NCI-H510A treated with DMSO at 0.1 percent for 48 hours (cell line): Measurements from ENCODE around the gene TEX19.

Experiments
- DNase-seq: peaks from one replicate; lab custom pipeline; 2025; lab: John Stamatoyannopoulos, UW

The TEX19 gene

DNA sequence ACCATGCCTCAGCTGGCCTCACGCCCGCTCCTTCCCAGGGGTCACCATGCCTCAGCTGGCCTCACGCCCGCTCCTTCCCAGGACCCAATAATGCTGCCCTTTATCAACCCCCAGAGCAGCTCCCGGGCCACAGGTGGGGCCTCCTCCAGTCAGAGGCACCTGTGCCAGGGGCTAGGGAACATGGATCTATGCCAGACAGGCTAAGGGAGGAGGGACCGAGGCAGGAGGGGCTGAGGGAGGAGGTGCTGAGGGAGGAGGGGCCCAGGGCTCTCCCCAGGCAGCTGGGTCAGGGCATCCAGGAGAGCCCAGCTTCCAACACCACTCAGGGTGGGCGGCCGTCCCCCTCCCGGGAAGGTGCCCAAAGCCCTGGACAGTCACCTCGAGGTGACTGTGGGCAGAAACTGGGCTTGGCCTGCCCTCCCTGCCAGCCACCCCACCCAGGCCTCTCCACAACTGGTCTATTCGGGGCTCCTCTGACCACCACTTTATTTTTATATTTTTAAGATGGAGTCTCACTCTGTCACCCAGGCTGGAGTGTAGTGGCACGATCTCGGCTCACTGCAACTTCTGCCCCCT, 31.9 kb downstream of the TEX19 start:
- no peak for DNase-seq

- no peak for DNase-seq
These were observed 32.5 kb downstream of the TEX19 start for GRCh38 chr17:82391496-82392066.

DNA sequence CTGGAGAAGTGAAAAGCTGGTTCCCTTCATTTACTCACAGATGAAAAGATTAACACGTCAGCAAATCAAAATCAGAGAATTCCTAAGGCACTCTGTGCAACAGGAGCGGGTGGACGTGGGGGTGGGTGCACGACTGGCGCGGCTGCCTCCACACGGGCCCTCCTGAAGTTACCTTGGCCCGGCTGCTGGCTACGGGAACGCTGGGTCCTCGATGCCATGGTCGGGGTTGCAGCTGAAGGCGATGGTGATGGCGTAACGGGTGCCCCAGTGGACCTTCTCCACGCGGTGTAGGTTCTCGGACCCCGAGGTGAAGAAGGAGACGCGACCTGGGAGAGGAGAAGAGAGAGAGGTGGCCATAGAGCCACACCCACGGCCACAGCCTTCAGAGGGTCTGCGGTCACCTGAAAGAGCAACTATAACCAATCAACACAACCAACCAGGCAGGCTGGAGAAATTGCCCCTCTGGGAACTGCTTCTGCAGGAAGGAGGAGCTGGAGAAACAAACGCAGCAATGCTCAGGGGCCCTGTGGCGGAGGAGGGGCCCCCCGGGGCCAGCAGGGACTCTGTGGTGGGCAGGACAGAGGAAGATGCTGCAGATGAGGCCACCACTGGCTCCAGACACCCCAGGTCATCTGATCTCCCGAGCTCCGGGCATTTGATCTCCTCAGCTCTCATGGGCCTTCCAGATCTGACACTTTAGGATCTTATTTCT, 33.3 kb downstream of the TEX19 start:
- DNase-seq: no peak

- no peak for DNase-seq
These were observed 33.9 kb downstream of the TEX19 start for GRCh38 chr17:82392941-82393340.

DNA sequence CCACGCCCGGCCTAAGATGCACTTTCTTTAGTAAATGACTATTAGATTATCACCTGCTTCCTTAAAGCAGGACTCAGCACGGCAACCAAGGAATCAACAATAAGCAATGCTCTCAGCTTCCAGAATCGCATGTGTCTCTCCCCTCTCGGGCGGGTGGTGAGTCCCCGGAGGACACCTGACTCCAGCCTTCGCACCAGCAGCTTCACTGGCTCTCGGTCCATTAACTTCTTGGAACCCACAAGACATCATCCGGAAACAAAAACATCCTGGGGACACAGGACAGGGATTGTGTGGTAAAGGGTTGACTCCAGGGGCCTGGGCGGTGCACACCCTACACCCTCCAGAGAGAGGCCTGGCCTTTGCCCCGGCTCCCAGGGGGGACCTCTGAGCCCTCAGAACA, 35.2 kb downstream of the TEX19 start:
- DNase-seq: no peak

DNA sequence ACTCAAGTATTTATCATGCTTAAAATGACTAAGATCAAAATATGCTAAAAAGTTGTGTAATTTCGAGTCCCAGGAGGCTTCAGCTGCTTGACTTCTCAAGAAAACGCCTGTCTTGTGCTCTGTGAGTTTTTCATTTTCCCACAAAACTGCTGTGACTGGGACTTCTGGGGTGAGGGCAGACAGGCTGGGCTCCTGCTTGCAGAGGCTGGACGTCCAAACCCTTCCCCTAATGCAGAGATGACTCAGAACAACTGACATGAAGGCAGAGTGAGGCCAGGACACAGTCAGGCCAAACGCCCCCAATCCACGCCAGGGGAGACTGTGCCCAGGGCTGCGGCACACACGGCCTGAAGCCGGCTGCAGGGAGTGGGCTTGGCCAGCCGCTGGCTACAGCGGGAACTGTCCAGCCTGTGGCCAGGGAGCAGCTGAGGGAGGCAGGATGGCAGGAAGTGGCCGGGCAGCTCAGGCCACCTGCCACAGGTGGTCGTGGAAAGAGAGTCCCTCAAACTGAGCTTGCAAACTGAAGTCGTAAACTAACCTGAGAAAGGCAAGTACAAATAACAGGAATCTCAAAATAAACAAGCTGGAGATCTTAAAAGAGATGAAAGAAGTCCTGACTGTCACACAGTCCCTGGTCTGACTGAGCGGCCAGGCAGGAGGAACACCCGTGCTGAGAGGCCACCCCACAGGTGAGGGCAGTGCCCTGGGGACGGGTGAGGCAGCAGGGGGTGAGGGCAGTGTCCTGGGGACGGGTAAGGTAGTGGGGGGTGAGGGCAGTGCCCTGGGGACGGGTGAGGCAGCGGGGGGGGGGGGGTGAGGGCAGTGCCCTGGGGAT, 37.8 kb downstream of the TEX19 start:
- DNase-seq: no peak

GRCh38 chr17:82397449-82398335, 38.6 kb downstream of the TEX19 start:
- peak; percentile 32 for DNase-seq

- no peak for DNase-seq
These were observed 40.0 kb downstream of the TEX19 start for GRCh38 chr17:82399041-82399441.

DNA sequence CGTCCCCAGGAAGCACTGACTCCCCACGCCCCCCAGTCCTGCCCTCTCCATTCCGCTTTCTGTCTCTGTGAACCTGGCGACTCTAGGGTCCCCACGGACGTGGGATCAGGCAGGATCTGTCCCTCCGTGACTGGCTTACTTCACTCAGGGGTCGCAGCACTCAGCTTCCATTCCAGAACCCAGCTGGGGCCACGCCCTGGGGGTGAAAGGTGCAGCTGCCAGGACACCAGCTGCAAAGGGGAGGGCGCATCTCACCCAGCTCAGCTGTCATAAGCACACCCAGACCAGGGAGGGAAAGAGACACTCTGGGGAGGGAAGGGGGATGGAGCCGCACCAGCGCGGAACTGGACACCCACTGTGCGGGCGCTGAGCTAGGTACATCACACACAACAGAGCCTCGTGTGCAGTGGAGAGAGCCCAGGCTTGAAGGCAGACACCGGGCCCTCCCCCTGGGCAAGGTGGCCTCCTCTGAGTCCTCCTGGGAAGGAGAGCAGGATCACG, 40.6 kb downstream of the TEX19 start:
- DNase-seq: peak; percentile 72

GRCh38 chr17:82400206-82400605, 41.2 kb downstream of the TEX19 start:
- DNase-seq: no peak

GRCh38 chr17:82400830-82401229, 41.8 kb downstream of the TEX19 start:
- DNase-seq: no peak

DNA sequence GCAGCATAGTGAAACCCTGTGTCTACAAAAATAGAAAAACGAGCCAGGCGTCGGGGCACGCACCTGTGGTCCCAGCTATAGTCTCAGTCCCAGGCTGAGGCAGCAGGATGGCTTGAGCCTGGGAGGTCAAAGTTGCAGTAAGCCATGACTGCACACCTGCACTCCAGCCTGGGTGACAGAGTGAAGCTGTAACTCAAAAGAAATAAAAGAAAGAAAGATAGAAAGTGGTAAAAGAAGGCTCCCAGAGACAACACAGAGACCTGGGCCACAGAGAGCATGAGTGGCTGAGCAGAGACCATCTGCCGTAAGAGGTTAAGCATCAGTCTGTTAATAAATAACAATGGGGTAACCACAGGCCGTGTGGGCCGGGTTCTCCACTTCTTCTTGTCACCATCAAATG, 43.8 kb downstream of the TEX19 start:
- DNase-seq: no peak

GRCh38 chr17:82403662-82404660, 44.9 kb downstream of the TEX19 start:
- DNase-seq: no peak

GRCh38 chr17:82405051-82405450, 46.0 kb downstream of the TEX19 start:
- no peak for DNase-seq

DNA sequence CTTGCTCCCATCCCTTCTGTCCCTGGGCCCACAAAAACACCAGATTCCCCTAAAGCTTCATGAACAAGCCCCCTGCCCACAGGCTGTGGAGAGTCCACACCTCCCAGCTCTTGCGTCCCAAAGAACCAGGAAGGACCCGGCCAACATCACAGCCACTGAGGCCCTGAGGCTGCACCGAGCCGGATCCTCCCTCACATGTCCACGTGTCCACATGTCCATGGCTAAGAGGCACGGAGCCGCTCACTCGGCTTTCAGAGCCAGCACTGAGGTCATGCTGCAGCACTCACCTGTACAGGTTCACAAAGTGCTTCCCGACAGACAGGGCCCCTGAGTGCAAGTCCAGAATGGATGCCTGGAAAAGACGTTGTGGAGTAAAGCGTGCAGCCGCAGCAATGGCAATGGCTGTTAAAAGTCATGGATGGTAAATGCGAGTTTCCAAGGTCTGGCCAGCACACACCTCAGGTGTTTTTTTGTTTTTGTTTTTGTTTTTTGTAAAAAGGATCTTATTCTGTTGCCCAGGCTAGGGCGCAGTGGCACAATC, 47.2 kb downstream of the TEX19 start:
- no peak for DNase-seq

- no peak for DNase-seq
These were observed 48.2 kb downstream of the TEX19 start for GRCh38 chr17:82407255-82407654.

DNA sequence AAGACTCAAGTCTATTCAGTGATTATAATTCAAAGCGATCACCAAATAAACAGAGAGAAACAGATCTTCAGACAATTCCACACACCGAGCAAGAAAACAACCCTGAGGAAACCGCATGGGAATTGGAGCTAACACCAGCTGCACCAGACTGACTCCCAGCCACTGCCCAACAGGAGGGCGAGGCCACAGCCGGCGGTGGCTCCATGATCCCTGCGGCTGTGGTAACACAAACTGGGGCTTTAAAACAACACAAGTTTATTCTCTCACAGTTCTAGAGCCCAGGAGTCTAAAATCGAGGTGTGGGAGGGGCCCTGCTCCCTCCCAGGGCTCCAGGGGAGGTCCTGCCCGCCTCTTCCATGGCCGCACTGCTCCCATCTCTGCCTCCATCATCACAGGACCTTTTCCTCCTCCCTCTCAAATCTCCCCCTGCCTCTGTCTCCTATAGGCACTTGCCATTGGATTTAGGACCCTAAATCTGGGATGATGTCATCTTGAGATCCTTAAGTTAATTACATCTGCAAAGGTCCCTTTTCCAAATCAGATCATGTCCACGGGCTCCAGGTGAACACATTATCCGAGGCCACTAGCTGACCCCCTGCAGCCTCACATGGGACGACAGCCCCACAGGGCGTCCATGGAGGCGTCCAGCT, 49.4 kb downstream of the TEX19 start:
- DNase-seq: no peak

- no peak for DNase-seq
These were observed 49.9 kb downstream of the TEX19 start for GRCh38 chr17:82408938-82409318.

DNA sequence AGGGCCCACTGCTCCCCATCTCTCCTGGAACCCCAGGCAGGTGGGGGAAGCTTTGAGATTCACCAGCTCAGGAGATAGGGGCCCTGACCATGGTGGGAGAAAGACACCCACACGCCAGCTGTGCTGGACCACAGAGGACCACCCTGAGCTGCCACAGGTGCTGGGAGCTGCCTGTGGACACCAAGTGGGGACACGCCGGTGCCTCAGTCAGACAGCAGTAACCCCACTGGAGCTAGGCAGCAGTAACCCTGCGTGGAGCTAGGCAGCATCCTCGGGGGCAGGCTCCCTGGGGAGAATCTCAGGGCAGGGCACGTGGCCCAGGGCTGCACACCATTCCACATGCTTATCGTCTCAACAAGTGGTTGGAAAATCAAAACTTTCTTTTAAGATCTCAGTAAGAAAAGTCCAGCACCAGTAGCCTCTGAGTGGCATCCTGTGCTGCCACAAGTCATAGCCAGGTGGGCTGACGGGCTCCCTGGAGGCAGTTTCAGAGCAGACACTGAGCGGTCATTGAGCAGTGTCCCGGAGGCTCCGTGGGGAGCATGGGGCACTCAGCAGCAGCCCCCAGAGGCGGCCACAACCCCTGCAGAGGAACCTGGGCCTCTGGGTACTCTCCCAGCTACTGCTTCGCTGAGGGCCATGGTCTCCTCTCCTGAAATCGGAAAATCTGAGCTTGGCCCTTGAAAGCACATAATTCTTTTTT, 51.1 kb downstream of the TEX19 start:
- DNase-seq: no peak
